Hematopoietic multipotent progenitor cell treated with erythropoietin and hydrocortisone succinate and interleukin-3 and kit ligand, for 8 days (in vitro differentiated cells): ENCODE measurements around the gene SNAP47.

Experiments used
- DNase-seq: peaks from one replicate; pipeline ENCODE4 v3.0.0-alpha.2; 2015

SNAP47 gene

GRCh38 chr1:227753999-227754711 is 18.9 kb downstream of the SNAP47 start:
- no peak for DNase-seq

- DNase-seq = no peak
Measured at GRCh38 chr1:227754958-227755357, 19.7 kb downstream of the SNAP47 start.

GRCh38 chr1:227756172-227756959 is 21.1 kb downstream of the SNAP47 start:
- DNase-seq = no peak

GRCh38 chr1:227757781-227758180 is 22.5 kb downstream of the SNAP47 start:
- no peak for DNase-seq

GRCh38 chr1:227758366-227758765 is 23.1 kb downstream of the SNAP47 start:
- DNase-seq = no peak

- no peak for DNase-seq
Measured at GRCh38 chr1:227759341-227760300, 24.4 kb downstream of the SNAP47 start.

- DNase-seq = no peak
Measured at GRCh38 chr1:227760377-227760776, 25.1 kb downstream of the SNAP47 start.

- no peak for DNase-seq
Measured at GRCh38 chr1:227761621-227762230, 26.5 kb downstream of the SNAP47 start.

GRCh38 chr1:227762231-227762911 is 27.1 kb downstream of the SNAP47 start:
- DNase-seq = peak; percentile 87

- no peak for DNase-seq
Measured at GRCh38 chr1:227763246-227764018, 28.2 kb downstream of the SNAP47 start.

GRCh38 chr1:227764019-227764391 is 28.8 kb downstream of the SNAP47 start:
- no peak for DNase-seq

- no peak for DNase-seq
Measured at GRCh38 chr1:227765261-227766014, 30.2 kb downstream of the SNAP47 start.

GRCh38 chr1:227766015-227766634 is 30.9 kb downstream of the SNAP47 start:
- no peak for DNase-seq

GRCh38 chr1:227766653-227767277 is 31.5 kb downstream of the SNAP47 start:
- DNase-seq = no peak

GRCh38 chr1:227767401-227768124 is 32.3 kb downstream of the SNAP47 start:
- no peak for DNase-seq

- no peak for DNase-seq
Measured at GRCh38 chr1:227768125-227768439, 32.8 kb downstream of the SNAP47 start.

GRCh38 chr1:227768640-227769039 is 33.4 kb downstream of the SNAP47 start:
- no peak for DNase-seq

GRCh38 chr1:227769047-227769935 is 34.1 kb downstream of the SNAP47 start:
- no peak for DNase-seq
